NB4 (cell line): ENCODE data around the gene TNFAIP8.

Experiments used
- CTCF ChIP-seq: IDR thresholded peaks from one replicate; pipeline ENCODE4 v1.5.1; 2012; ENCODE audit warnings: low read depth, low read length
- MYC ChIP-seq: IDR thresholded peaks from 2 replicates; pipeline ENCODE4 v1.6.1; 2011; ENCODE audit warnings: low read depth, low read length
- POLR2A ChIP-seq: IDR thresholded peaks from 2 replicates; pipeline ENCODE4 v1.6.1; 2011; ENCODE audit warnings: mild to moderate bottlenecking; ENCODE audit not compliant: insufficient read length; ENCODE audit errors: extremely low read depth

- TF ChIP-seq CTCF (no peak), POLR2A (no peak), MYC (no peak)
Measured at GRCh38 chr5:119410448-119411159, 54.8 kb downstream of the TNFAIP8 start.
